Activated CD4-positive, alpha-beta T cell treated with anti-CD3 and anti-CD28 coated beads for 36 hours (primary cell): Measurements from ENCODE around the gene PLXNA1. TPM values are rescaled to one million over a fixed set of nuclear protein-coding genes. Genes with fewer than 3 reads are reported as not detected.

Experiments used
- ATAC-seq: fragments of 200-7000 bp; cut with Tn5 transposase; one replicate; pipeline ENCODE4 v1.10.0; 2021; ENCODE audit warnings: mild to moderate bottlenecking, moderate library complexity
- CTCF ChIA-PET: fragments of 350-600 bp; sonication (Branson Sonifier 250); formaldehyde crosslinking; loops from one replicate; lab custom pipeline; 2021; ENCODE audit warnings: antibody characterized with exemption; lab: Charles Lee
- POLR2A ChIA-PET: fragments of 350-600 bp; sonication (Branson Sonifier 250); formaldehyde crosslinking; loops from one replicate; lab custom pipeline; 2021; ENCODE audit warnings: antibody characterized with exemption, inconsistent platforms; lab: Charles Lee
- DNase-seq: peaks from one replicate; pipeline ENCODE4 v3.0.0-alpha.2; 2020
- H3K27ac Mint-ChIP-seq: one replicate; pipeline ENCODE4 v1.8.0; 2021; ENCODE audit warnings: mixed read lengths
- H3K27me3 Mint-ChIP-seq: one replicate; pipeline ENCODE4 v1.8.0; 2021; ENCODE audit warnings: mixed read lengths
- H3K36me3 Mint-ChIP-seq: one replicate; pipeline ENCODE4 v1.8.0; 2021; ENCODE audit warnings: low read depth, mixed read lengths
- H3K4me1 Mint-ChIP-seq: one replicate; pipeline ENCODE4 v1.8.0; 2021; ENCODE audit warnings: mixed read lengths
- H3K4me3 Mint-ChIP-seq: one replicate; pipeline ENCODE4 v1.8.0; 2021; ENCODE audit warnings: mild to moderate bottlenecking, moderate library complexity, mixed read lengths
- H3K9me3 Mint-ChIP-seq: one replicate; pipeline ENCODE4 v1.8.0; 2021; ENCODE audit warnings: low read depth, mixed read lengths
- intact Hi-C, 2 experiments: fragments of 100-400 bp; cut with DNase I in 1 of 2; cut with micrococcal nuclease in 1 of 2; formaldehyde crosslinking; loops; one replicate each; pipeline versions ENCODE4 v1.14.2 to v1.15.1; 2022 to 2024; cut with DNase I, micrococcal nuclease
- total RNA-seq, 2 experiments: library from RNA; stranded (reverse); gene quantifications; one replicate each; pipeline ENCODE4 v1.2.3, GENCODE V29; 2021

PLXNA1 gene
- total RNA-seq, 2 experiments from 2014 or later: 6.7 to 8.8 TPM

GRCh38 chr3:126962756-126963155 lies 20.2 kb upstream of the PLXNA1 start:
- intact Hi-C loops: no loop called here
- CTCF ChIA-PET: interaction anchor here (0.6 kb wide), 1 partner anchor 9 kb away, joined by 3 read pairs; no protein-coding TSS in a partner anchor
- no peaks in the 10 kb centered on the region for H3K27me3 Mint-ChIP-seq
- POLR2A ChIA-PET: interaction anchor here (0.6 kb wide), 1 partner anchor 1409 kb away, joined by 3 read pairs; no protein-coding TSS in a partner anchor
- H3K27ac Mint-ChIP-seq: no peak overlapping the region
- H3K9me3 Mint-ChIP-seq: no peaks in the 10 kb centered on the region
- ATAC-seq (no peak), DNase-seq (no peak)
- no peaks in the 10 kb centered on the region for H3K4me1 Mint-ChIP-seq
- no peaks in the 10 kb centered on the region for H3K36me3 Mint-ChIP-seq
- H3K4me3 Mint-ChIP-seq: no peak overlapping the region

GRCh38 chr3:126963261-126964190 lies 19.4 kb upstream of the PLXNA1 start:
- ATAC-seq: no peak

GRCh38 chr3:126964261-126964660 lies 18.7 kb upstream of the PLXNA1 start:
- no peak overlapping the region for H3K27ac Mint-ChIP-seq
- ChIA-PET CTCF (interaction anchor here (0.5 kb wide), 1 partner anchor 227 kb away, joined by 3 read pairs; no protein-coding TSS in a partner anchor), POLR2A (no interaction called here)
- H3K36me3 Mint-ChIP-seq: no peaks in the 10 kb centered on the region
- no peaks in the 10 kb centered on the region for H3K27me3 Mint-ChIP-seq
- intact Hi-C loops: no loop called here
- no peaks in the 10 kb centered on the region for H3K4me1 Mint-ChIP-seq
- no peak for DNase-seq
- H3K9me3 Mint-ChIP-seq: no peaks in the 10 kb centered on the region
- no peak for ATAC-seq
- H3K4me3 Mint-ChIP-seq: no peak overlapping the region

More at GRCh38 chr3:126963261-126964190, 19.4 kb upstream of the PLXNA1 start:
- no peaks in the 10 kb centered on the region for H3K36me3 Mint-ChIP-seq
- H3K27ac Mint-ChIP-seq: no peak overlapping the region
- no peaks in the 10 kb centered on the region for H3K4me1 Mint-ChIP-seq
- no peak overlapping the region for H3K4me3 Mint-ChIP-seq
- no peaks in the 10 kb centered on the region for H3K27me3 Mint-ChIP-seq
- H3K9me3 Mint-ChIP-seq: no peaks in the 10 kb centered on the region
- POLR2A ChIA-PET: interaction anchor here (0.6 kb wide), 1 partner anchor 1408 kb away, joined by 3 read pairs; no protein-coding TSS in a partner anchor
- no peak for DNase-seq
- intact Hi-C loops: no loop called here
- CTCF ChIA-PET: interaction anchor here (0.5 to 0.6 kb wide), 2 partner anchors 8 to 227 kb away, joined by 3 read pairs; no protein-coding TSS in a partner anchor

GRCh38 chr3:126964950-126965349 lies 18.0 kb upstream of the PLXNA1 start:
- intact Hi-C loops: no loop called here
- ChIA-PET POLR2A (no interaction called here), CTCF (no interaction called here)
- no peaks in the 10 kb centered on the region for H3K9me3 Mint-ChIP-seq
- ATAC-seq (no peak), DNase-seq (no peak)
- no peaks in the 10 kb centered on the region for H3K36me3 Mint-ChIP-seq
- H3K4me3 Mint-ChIP-seq: no peak overlapping the region
- H3K4me1 Mint-ChIP-seq: no peaks in the 10 kb centered on the region
- H3K27me3 Mint-ChIP-seq: no peaks in the 10 kb centered on the region
- H3K27ac Mint-ChIP-seq: no peak overlapping the region

- DNase-seq (no peak), ATAC-seq (no peak)
- ChIA-PET CTCF (no interaction called here), POLR2A (no interaction called here)
- intact Hi-C loops: no loop called here
- Mint-ChIP-seq H3K27ac (no peak overlapping the region), H3K27me3 (no peaks in the 10 kb centered on the region), H3K4me3 (no peak overlapping the region), H3K36me3 (no peaks in the 10 kb centered on the region), H3K4me1 (no peaks in the 10 kb centered on the region), H3K9me3 (no peaks in the 10 kb centered on the region)
Measured at GRCh38 chr3:126965526-126966080, 17.3 kb upstream of the PLXNA1 start.

GRCh38 chr3:126967386-126967785 lies 15.5 kb upstream of the PLXNA1 start:
- Mint-ChIP-seq H3K4me3 (no peak overlapping the region), H3K36me3 (no peaks in the 10 kb centered on the region), H3K9me3 (no peaks in the 10 kb centered on the region), H3K27me3 (no peaks in the 10 kb centered on the region), H3K27ac (no peak overlapping the region), H3K4me1 (no peaks in the 10 kb centered on the region)
- intact Hi-C loops: no loop called here
- no peak for ATAC-seq
- ChIA-PET POLR2A (no interaction called here), CTCF (interaction anchor here (0.6 kb wide), 1 partner anchor 54 kb away, joined by 5 read pairs; no protein-coding TSS in a partner anchor)
- DNase-seq: no peak

GRCh38 chr3:126968391-126969390 lies 14.2 kb upstream of the PLXNA1 start:
- no peak overlapping the region for H3K27ac Mint-ChIP-seq
- no peaks in the 10 kb centered on the region for H3K9me3 Mint-ChIP-seq
- no peaks in the 10 kb centered on the region for H3K4me1 Mint-ChIP-seq
- intact Hi-C loops: no loop called here
- no peaks in the 10 kb centered on the region for H3K36me3 Mint-ChIP-seq
- H3K4me3 Mint-ChIP-seq: no peak overlapping the region
- DNase-seq: no peak
- no peaks in the 10 kb centered on the region for H3K27me3 Mint-ChIP-seq
- no peak for ATAC-seq
- ChIA-PET POLR2A (interaction anchor here (0.6 kb wide), 1 partner anchor 247 kb away, joined by 3 read pairs; no protein-coding TSS in a partner anchor), CTCF (no interaction called here)

- intact Hi-C loops: no loop called here
- CTCF ChIA-PET: interaction anchor here (0.9 kb wide), 1 partner anchor 20 kb away, joined by 3 read pairs; no protein-coding TSS in a partner anchor
Measured at GRCh38 chr3:126969586-126969985, 13.3 kb upstream of the PLXNA1 start.

GRCh38 chr3:126970101-126970500 lies 12.8 kb upstream of the PLXNA1 start:
- no peak for DNase-seq
- Mint-ChIP-seq H3K4me3 (no peak overlapping the region), H3K27me3 (peaks cover 2% of the 10 kb centered on the region), H3K27ac (no peak overlapping the region), H3K36me3 (no peaks in the 10 kb centered on the region), H3K9me3 (peaks cover 8% of the 10 kb centered on the region), H3K4me1 (no peaks in the 10 kb centered on the region)
- intact Hi-C loops: no loop called here
- CTCF ChIA-PET: interaction anchor here (0.9 kb wide), 1 partner anchor 19 kb away, joined by 3 read pairs; no protein-coding TSS in a partner anchor
- no peak for ATAC-seq
- POLR2A ChIA-PET: no interaction called here

More at GRCh38 chr3:126969586-126969985, 13.3 kb upstream of the PLXNA1 start:
- Mint-ChIP-seq H3K27ac (no peak overlapping the region), H3K36me3 (no peaks in the 10 kb centered on the region), H3K9me3 (peaks cover 3% of the 10 kb centered on the region), H3K27me3 (peaks cover 2% of the 10 kb centered on the region), H3K4me1 (no peaks in the 10 kb centered on the region), H3K4me3 (no peak overlapping the region)
- POLR2A ChIA-PET: no interaction called here
- ATAC-seq: no peak
- no peak for DNase-seq

- ATAC-seq: no peak
- no peak overlapping the region for H3K27ac Mint-ChIP-seq
- no peak for DNase-seq
- H3K4me1 Mint-ChIP-seq: no peaks in the 10 kb centered on the region
- intact Hi-C loops: no loop called here
- H3K36me3 Mint-ChIP-seq: no peaks in the 10 kb centered on the region
- no peak overlapping the region for H3K4me3 Mint-ChIP-seq
- ChIA-PET CTCF (interaction anchor here (0.7 kb wide), 1 partner anchor 8 kb away, joined by 3 read pairs; no protein-coding TSS in a partner anchor), POLR2A (no interaction called here)
- peaks cover 2% of the 10 kb centered on the region for H3K27me3 Mint-ChIP-seq
- H3K9me3 Mint-ChIP-seq: peaks cover 10% of the 10 kb centered on the region
Measured at GRCh38 chr3:126970921-126971320, 12.0 kb upstream of the PLXNA1 start.
